A673 (cell line): ENCODE data around the gene TRERF1. TPM values are rescaled to one million over a fixed set of nuclear protein-coding genes. Genes with fewer than 3 reads are reported as not detected.

ENCODE experiments used
- BruUV-seq: library from RNA; stranded (reverse); fragments of 400-500 nt; replicated peaks from 2 replicates; lab custom pipeline; 2021; lab: Mats Ljungman, UMichigan
- CTCF ChIA-PET: fragments of 300-600 bp; sonication (Branson Sonifier 250); formaldehyde crosslinking; loops from one replicate; lab custom pipeline; 2022; ENCODE audit warnings: antibody characterized with exemption; lab: Charles Lee
- POLR2A ChIA-PET: fragments of 300-600 bp; sonication (Branson Sonifier 250); formaldehyde crosslinking; loops from one replicate; lab custom pipeline; 2022; ENCODE audit warnings: antibody characterized with exemption; ENCODE audit not compliant: low non-redundant PET; lab: Charles Lee
- DNase-seq: peaks from one replicate; pipeline ENCODE4 v3.0.0-alpha.2; 2015; ENCODE audit warnings: low spot score
- H3K27ac ChIP-seq: fragments of 200-600 bp; sonication (generic); 2 replicates; pipeline ENCODE4 v1.5.1; 2016; ENCODE audit warnings: mixed run types, low read depth, mild to moderate bottlenecking, mixed read lengths, antibody characterized with exemption, low read length; ENCODE audit not compliant: poor library complexity, severe bottlenecking
- H3K27me3 ChIP-seq: fragments of 200-600 bp; sonication (generic); replicated peaks from 2 replicates; pipeline ENCODE4 v1.6.1; 2017; ENCODE audit warnings: mixed run types, low read depth, mild to moderate bottlenecking, mixed read lengths, antibody characterized with exemption, low read length; ENCODE audit not compliant: insufficient read depth, poor library complexity
- H3K36me3 ChIP-seq: fragments of 200-600 bp; sonication (generic); 2 replicates; pipeline ENCODE4 v1.6.1; 2016; ENCODE audit warnings: mixed run types, mild to moderate bottlenecking, mixed read lengths, antibody characterized with exemption, low read length; ENCODE audit not compliant: insufficient read depth, poor library complexity, severe bottlenecking
- H3K4me1 ChIP-seq: fragments of 200-600 bp; sonication (generic); 2 replicates; pipeline ENCODE4 v1.6.1; 2017; ENCODE audit warnings: mixed run types, mild to moderate bottlenecking, mixed read lengths, antibody characterized with exemption, low read length; ENCODE audit not compliant: insufficient read depth, poor library complexity, severe bottlenecking
- H3K4me3 ChIP-seq: fragments of 200-600 bp; sonication (generic); 2 replicates; pipeline ENCODE4 v1.5.1; 2016; ENCODE audit warnings: low read depth, mixed run types, mild to moderate bottlenecking, mixed read lengths, low read length; ENCODE audit not compliant: poor library complexity, severe bottlenecking
- H3K9me3 ChIP-seq: fragments of 200-600 bp; sonication (generic); 2 replicates; pipeline ENCODE4 v1.6.1; 2016; ENCODE audit warnings: mixed run types, low read depth, mild to moderate bottlenecking, mixed read lengths, antibody characterized with exemption, low read length; ENCODE audit not compliant: poor library complexity, severe bottlenecking
- EZH2 ChIP-seq: fragments of 200-600 bp; sonication (generic); IDR thresholded peaks from 2 replicates; pipeline ENCODE4 v1.6.1; 2017; ENCODE audit warnings: borderline replicate concordance, low read depth, mild to moderate bottlenecking, mixed read lengths, antibody characterized with exemption, low read length; ENCODE audit not compliant: poor library complexity, severe bottlenecking
- intact Hi-C: fragments of 100-400 bp; cut with micrococcal nuclease; formaldehyde crosslinking; loops from one replicate; pipeline ENCODE4 v1.10.0; 2022; ENCODE audit not compliant: unreplicated experiment
- total RNA-seq: library from RNA; stranded (reverse); gene quantifications from 2 replicates; pipeline ENCODE4 v1.2.3, GENCODE V29; 2021
- TF ChIP-seq, protein P1 (sequence below): fragments of 300-800, 200-600 bp; sonication (generic); conservative IDR thresholded peaks from 2 replicates; pipeline ENCODE4 v1.5.1; 2017; ENCODE audit warnings: low read depth, mild to moderate bottlenecking, antibody characterized with exemption, low read length, moderate library complexity, mixed read lengths

Gene TRERF1
- total RNA-seq, 1 experiment from 2014 or later: 9.5 TPM

GRCh38 chr6:42339991-42340401 is 111.7 kb downstream of the TRERF1 start:
- ChIA-PET CTCF (no interaction called here), POLR2A (interaction anchor here (0.6 kb wide), 1 partner anchor 44 kb away, joined by 3 read pairs; no protein-coding TSS in a partner anchor)
- no peak for TF ChIP-seq EZH2
- Histone ChIP-seq H3K36me3 (no peaks in the 10 kb centered on the region), H3K27ac (no peak overlapping the region), H3K4me1 (no peaks in the 10 kb centered on the region), H3K27me3 (no peaks in the 10 kb centered on the region), H3K4me3 (no peak overlapping the region), H3K9me3 (no peaks in the 10 kb centered on the region)
- no peak for DNase-seq
- no TSS peak for BruUV-seq
- intact Hi-C loops: no loop called here

- intact Hi-C loops: no loop called here
- BruUV-seq: no TSS peak
- ChIA-PET CTCF (no interaction called here), POLR2A (no interaction called here)
- DNase-seq: no peak
- no peaks in the 10 kb centered on the region for H3K36me3 ChIP-seq
- H3K4me3 ChIP-seq: no peak overlapping the region
- no peaks in the 10 kb centered on the region for H3K27me3 ChIP-seq
- H3K9me3 ChIP-seq: no peaks in the 10 kb centered on the region
- no peaks in the 10 kb centered on the region for H3K4me1 ChIP-seq
- TF ChIP-seq, protein P1, sequence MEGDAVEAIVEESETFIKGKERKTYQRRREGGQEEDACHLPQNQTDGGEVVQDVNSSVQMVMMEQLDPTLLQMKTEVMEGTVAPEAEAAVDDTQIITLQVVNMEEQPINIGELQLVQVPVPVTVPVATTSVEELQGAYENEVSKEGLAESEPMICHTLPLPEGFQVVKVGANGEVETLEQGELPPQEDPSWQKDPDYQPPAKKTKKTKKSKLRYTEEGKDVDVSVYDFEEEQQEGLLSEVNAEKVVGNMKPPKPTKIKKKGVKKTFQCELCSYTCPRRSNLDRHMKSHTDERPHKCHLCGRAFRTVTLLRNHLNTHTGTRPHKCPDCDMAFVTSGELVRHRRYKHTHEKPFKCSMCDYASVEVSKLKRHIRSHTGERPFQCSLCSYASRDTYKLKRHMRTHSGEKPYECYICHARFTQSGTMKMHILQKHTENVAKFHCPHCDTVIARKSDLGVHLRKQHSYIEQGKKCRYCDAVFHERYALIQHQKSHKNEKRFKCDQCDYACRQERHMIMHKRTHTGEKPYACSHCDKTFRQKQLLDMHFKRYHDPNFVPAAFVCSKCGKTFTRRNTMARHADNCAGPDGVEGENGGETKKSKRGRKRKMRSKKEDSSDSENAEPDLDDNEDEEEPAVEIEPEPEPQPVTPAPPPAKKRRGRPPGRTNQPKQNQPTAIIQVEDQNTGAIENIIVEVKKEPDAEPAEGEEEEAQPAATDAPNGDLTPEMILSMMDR: no peak
- no peak for TF ChIP-seq EZH2
- no peak overlapping the region for H3K27ac ChIP-seq
Measured at GRCh38 chr6:42338744-42339222, 112.9 kb downstream of the TRERF1 start.

GRCh38 chr6:42337985-42338743 is 113.6 kb downstream of the TRERF1 start:
- no peak overlapping the region for H3K27ac ChIP-seq
- TF ChIP-seq, protein P1: no peak
- no peak for TF ChIP-seq EZH2
- H3K4me1 ChIP-seq: no peaks in the 10 kb centered on the region
- no peaks in the 10 kb centered on the region for H3K36me3 ChIP-seq
- ChIA-PET CTCF (no interaction called here), POLR2A (no interaction called here)
- H3K27me3 ChIP-seq: no peaks in the 10 kb centered on the region
- no peak overlapping the region for H3K4me3 ChIP-seq
- BruUV-seq: no TSS peak
- H3K9me3 ChIP-seq: no peaks in the 10 kb centered on the region
- DNase-seq: no peak
- intact Hi-C loops: no loop called here
